D721Med (cell line): ENCODE data around the gene RPS6KA1.

Source experiments
- DNase-seq: peaks from one replicate; pipeline ENCODE4 v3.0.0; 2011; ENCODE audit warnings: low spot score; ENCODE audit not compliant: insufficient read length
- FAIRE-seq: peaks from 2 replicates; lab custom pipeline; 2011; peaks lifted over from hg19 to GRCh38; lab: Jason Lieb, UNC
- CTCF ChIP-seq: IDR thresholded peaks from 2 replicates; pipeline ENCODE4 v1.5.1; 2012; ENCODE audit warnings: mild to moderate bottlenecking, control low read depth; ENCODE audit not compliant: insufficient read depth; ENCODE audit errors: missing control alignments

The RPS6KA1 gene

GRCh38 chr1:26552720-26553119 lies 23.2 kb downstream of the RPS6KA1 start:
- no peak for DNase-seq

GRCh38 chr1:26553942-26554682 lies 24.6 kb downstream of the RPS6KA1 start:
- FAIRE-seq: no peak
- no peak for TF ChIP-seq CTCF
- no peak for DNase-seq

More at GRCh38 chr1:26552720-26553119, 23.2 kb downstream of the RPS6KA1 start:
- no peak for FAIRE-seq
- no peak for TF ChIP-seq CTCF

GRCh38 chr1:26554781-26555180 lies 25.2 kb downstream of the RPS6KA1 start:
- no peak for DNase-seq
- FAIRE-seq: no peak
- no peak for TF ChIP-seq CTCF

GRCh38 chr1:26555550-26555981 lies 26.0 kb downstream of the RPS6KA1 start:
- DNase-seq: no peak
- FAIRE-seq: no peak
- no peak for TF ChIP-seq CTCF

- DNase-seq (no peak), FAIRE-seq (no peak)
- no peak for TF ChIP-seq CTCF
Measured at GRCh38 chr1:26556111-26556510, 26.6 kb downstream of the RPS6KA1 start.

GRCh38 chr1:26557008-26557407 lies 27.4 kb downstream of the RPS6KA1 start:
- DNase-seq (no peak), FAIRE-seq (no peak)
- no peak for TF ChIP-seq CTCF

- DNase-seq (no peak), FAIRE-seq (no peak)
- TF ChIP-seq CTCF: no peak
Measured at GRCh38 chr1:26558685-26559048, 29.1 kb downstream of the RPS6KA1 start.
